KOPT-K1 (cell line): ENCODE results near the gene KANSL1.
"Not testable (repeated sequence)": the region's sequence is repeated elsewhere in the genome, so short reads cannot be mapped to it uniquely, and the experiment has no call there.

Experiments used
- H3K27ac ChIP-seq: fragments of 200-600 bp; sonication (generic); 2 replicates; pipeline ENCODE4 v1.5.1; 2016; ENCODE audit warnings: antibody characterized with exemption, mild to moderate bottlenecking, low read depth, low read length; ENCODE audit not compliant: poor library complexity, severe bottlenecking
- H3K36me3 ChIP-seq: fragments of 200-600 bp; sonication (generic); 2 replicates; pipeline ENCODE4 v1.5.1; 2017; ENCODE audit warnings: antibody characterized with exemption, mild to moderate bottlenecking, low read length, moderate library complexity; ENCODE audit not compliant: insufficient read depth
- H3K9me3 ChIP-seq: fragments of 200-600 bp; sonication (generic); 2 replicates; pipeline ENCODE4 v1.5.1; 2017; ENCODE audit warnings: antibody characterized with exemption, low read length, mild to moderate bottlenecking; ENCODE audit not compliant: insufficient read depth, poor library complexity, severe bottlenecking

Gene KANSL1

DNA sequence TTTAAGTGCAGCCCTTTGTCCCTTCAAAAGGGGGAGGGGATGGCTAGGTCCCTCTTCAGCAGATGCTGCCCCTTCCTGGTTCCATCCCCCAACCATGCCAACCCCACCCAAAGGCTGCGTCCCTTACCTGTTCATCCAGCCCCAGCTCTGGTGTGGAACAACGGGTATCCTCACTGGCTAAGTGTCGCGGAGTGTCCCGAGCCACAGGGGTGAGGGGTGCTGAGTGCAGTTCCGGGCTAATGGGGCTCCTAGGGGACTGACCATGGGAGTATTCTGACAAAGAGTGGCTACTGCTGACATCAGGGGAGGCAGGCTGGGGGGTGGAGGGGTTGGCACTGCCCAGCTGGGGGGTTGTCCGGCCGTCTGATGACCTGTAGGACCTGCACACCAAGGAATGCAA is 161.3 kb downstream of the KANSL1 start:
- Histone ChIP-seq H3K36me3 (peaks cover 100% of the 10 kb centered on the region), H3K27ac (no peak overlapping the region), H3K9me3 (no peaks in the 10 kb centered on the region)

DNA sequence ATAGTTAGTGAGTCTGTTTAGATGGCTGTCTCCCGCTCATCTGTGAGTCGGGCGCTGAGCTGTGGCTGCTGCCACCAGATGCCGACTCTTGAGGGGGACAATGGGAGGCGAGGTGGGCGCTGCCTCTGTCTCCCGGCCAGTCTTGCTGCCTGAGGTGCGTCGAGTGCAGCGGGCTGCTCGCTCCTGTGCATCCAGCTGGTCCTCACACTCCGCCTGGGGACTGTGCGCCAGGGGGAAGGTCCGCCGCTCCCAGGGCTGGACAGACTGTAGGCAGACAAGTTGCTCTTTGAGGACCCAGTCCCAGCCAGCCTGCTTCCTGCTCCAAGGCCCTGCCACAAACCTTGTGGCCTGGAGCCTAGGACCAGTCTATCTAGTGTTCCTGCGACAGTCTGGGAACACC is 161.8 kb downstream of the KANSL1 start:
- H3K9me3 ChIP-seq = no peaks in the 10 kb centered on the region
- H3K36me3 ChIP-seq = peaks cover 100% of the 10 kb centered on the region
- no peak overlapping the region for H3K27ac ChIP-seq

DNA sequence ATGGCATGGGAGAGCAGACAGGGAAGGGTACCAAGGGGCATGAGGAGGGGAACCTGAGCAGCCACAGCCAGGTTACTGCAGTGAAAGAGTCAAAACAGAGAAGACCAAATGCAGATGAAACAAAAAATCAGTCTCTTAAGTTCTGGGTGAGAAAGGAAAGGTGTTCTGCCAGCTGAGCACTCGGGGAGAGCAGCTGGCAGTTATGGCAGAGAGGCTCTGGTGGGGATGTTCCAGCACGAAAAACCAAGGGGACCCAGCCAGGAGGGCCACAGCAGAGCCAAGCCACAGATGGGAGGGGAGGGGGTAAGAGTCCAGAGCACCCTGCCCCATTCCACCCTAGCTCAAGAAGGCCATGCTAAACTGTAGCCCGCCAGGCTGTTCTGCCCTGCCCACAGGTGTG is 162.5 kb downstream of the KANSL1 start:
- Histone ChIP-seq H3K36me3 (peaks cover 100% of the 10 kb centered on the region), H3K9me3 (no peaks in the 10 kb centered on the region)

DNA sequence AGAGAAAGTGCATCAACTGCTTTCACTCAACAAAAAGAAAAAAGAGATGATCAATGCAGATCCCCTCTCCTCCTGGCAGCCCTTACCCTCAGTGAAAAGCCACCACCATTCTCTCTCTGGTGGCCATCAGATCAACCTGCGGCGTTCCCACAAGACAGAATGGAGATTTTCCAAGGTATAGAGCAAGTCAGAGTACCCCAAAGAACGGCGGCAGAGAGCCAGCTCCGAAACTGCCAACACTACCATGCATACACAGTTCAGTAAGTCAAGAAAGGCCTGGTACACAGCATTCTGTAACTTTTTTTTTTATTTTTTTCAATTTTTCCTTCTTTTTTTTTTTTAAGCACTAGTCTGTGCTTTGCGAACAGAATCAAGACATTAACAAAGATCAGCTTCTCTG is 163.6 kb downstream of the KANSL1 start:
- Histone ChIP-seq H3K36me3 (peaks cover 97% of the 10 kb centered on the region), H3K27ac (no peak overlapping the region), H3K9me3 (no peaks in the 10 kb centered on the region)

More for the DNA sequence above, 162.5 kb downstream of the KANSL1 start:
- no peak overlapping the region for H3K27ac ChIP-seq

DNA sequence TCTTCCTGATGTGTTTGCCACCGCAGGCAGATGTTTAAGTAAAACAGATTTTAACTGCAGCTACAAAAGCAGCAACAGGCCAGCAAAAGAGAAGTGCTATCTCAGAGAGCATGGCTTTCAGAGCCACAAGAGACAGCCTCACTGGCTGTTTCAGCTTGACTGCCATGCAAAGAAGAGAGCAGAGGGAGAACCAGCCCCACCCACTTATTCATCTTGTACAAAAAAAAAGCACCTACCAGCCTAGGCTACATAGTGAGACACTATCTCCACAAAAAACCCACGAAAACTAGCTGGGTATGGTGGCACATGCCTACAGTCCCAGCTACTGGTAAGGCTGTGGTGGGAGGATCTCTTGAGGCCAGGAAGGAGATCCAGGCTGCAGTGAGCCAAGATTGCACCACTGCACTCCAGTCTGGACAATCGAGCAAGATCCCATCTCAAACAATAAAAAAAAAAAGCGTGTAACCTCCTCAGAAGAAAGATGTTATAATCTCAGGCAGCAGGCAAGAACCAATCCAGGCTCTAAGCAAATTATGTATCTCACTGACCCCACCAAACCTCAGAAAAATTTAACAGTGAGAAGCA is 164.2 kb downstream of the KANSL1 start:
- no peaks in the 10 kb centered on the region for H3K9me3 ChIP-seq
- H3K36me3 ChIP-seq = peaks cover 91% of the 10 kb centered on the region
- H3K27ac ChIP-seq = no peak overlapping the region

DNA sequence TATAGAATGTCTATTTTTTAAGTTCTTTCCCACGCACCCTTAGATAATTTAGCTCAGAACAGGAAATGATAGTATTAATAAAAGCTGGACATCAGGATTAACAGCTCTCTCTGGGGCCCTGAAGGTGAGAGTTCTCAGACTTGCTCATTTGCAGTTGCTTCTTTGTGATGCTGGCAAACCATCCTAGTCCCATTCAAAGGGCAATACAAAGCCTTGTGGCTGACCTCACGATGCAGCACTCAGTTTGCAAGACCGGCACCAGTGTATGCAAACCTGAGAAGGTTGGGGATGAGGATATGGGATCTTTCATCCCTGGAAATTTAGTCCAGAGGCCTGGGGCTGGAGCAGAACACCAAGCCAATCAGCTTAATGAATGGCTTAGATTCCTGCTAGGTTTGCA is 164.9 kb downstream of the KANSL1 start:
- H3K27ac ChIP-seq = no peak overlapping the region
- peaks cover 91% of the 10 kb centered on the region for H3K36me3 ChIP-seq
- no peaks in the 10 kb centered on the region for H3K9me3 ChIP-seq

DNA sequence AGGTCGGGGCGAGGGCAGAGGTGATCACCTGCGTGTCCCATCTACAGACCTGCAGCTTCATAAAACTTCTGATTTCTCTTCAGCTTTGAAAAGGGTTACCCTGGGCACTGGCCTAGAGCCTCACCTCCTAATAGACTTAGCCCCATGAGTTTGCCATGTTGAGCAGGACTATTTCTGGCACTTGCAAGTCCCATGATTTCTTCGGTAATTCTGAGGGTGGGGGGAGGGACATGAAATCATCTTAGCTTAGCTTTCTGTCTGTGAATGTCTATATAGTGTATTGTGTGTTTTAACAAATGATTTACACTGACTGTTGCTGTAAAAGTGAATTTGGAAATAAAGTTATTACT is 165.3 kb downstream of the KANSL1 start:
- no peak overlapping the region for H3K27ac ChIP-seq
- H3K36me3 ChIP-seq = peaks cover 90% of the 10 kb centered on the region

DNA sequence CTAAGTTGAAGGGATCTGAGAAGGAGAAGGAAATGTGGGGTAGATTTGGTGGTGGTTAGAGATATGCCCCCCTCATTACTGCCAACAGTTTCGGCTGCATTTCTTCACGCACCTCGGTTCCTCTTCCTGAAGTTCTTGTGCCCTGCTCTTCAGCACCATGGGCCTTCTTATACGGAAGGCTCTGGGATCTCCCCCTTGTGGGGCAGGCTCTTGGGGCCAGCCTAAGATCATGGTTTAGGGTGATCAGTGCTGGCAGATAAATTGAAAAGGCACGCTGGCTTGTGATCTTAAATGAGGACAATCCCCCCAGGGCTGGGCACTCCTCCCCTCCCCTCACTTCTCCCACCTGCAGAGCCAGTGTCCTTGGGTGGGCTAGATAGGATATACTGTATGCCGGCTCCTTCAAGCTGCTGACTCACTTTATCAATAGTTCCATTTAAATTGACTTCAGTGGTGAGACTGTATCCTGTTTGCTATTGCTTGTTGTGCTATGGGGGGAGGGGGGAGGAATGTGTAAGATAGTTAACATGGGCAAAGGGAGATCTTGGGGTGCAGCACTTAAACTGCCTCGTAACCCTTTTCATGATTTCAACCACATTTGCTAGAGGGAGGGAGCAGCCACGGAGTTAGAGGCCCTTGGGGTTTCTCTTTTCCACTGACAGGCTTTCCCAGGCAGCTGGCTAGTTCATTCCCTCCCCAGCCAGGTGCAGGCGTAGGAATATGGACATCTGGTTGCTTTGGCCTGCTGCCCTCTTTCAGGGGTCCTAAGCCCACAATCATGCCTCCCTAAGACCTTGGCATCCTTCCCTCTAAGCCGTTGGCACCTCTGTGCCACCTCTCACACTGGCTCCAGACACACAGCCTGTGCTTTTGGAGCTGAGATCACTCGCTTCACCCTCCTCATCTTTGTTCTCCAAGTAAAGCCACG is 165.9 kb downstream of the KANSL1 start:
- H3K9me3 ChIP-seq = no peaks in the 10 kb centered on the region
- no peak overlapping the region for H3K27ac ChIP-seq
- H3K36me3 ChIP-seq = peaks cover 84% of the 10 kb centered on the region

More for the DNA sequence above, 165.3 kb downstream of the KANSL1 start:
- H3K9me3 ChIP-seq = no peaks in the 10 kb centered on the region

DNA sequence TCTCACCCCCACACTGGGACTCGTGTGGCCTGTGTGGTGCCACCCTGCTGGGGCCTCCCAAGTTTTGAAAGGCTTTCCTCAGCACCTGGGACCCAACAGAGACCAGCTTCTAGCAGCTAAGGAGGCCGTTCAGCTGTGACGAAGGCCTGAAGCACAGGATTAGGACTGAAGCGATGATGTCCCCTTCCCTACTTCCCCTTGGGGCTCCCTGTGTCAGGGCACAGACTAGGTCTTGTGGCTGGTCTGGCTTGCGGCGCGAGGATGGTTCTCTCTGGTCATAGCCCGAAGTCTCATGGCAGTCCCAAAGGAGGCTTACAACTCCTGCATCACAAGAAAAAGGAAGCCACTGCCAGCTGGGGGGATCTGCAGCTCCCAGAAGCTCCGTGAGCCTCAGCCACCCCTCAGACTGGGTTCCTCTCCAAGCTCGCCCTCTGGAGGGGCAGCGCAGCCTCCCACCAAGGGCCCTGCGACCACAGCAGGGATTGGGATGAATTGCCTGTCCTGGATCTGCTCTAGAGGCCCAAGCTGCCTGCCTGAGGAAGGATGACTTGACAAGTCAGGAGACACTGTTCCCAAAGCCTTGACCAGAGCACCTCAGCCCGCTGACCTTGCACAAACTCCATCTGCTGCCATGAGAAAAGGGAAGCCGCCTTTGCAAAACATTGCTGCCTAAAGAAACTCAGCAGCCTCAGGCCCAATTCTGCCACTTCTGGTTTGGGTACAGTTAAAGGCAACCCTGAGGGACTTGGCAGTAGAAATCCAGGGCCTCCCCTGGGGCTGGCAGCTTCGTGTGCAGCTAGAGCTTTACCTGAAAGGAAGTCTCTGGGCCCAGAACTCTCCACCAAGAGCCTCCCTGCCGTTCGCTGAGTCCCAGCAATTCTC is 166.8 kb downstream of the KANSL1 start:
- H3K36me3 ChIP-seq = peaks cover 81% of the 10 kb centered on the region
- no peaks in the 10 kb centered on the region for H3K9me3 ChIP-seq
- no peak overlapping the region for H3K27ac ChIP-seq

DNA sequence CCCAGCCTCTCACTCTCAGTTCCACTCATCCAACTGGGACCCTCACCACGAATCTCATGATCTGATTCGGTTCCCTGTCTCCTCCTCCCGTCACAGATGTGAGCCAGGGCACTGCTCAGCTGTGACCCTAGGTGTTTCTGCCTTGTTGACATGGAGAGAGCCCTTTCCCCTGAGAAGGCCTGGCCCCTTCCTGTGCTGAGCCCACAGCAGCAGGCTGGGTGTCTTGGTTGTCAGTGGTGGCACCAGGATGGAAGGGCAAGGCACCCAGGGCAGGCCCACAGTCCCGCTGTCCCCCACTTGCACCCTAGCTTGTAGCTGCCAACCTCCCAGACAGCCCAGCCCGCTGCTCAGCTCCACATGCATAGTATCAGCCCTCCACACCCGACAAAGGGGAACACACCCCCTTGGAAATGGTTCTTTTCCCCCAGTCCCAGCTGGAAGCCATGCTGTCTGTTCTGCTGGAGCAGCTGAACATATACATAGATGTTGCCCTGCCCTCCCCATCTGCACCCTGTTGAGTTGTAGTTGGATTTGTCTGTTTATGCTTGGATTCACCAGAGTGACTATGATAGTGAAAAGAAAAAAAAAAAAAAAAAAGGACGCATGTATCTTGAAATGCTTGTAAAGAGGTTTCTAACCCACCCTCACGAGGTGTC is 167.6 kb downstream of the KANSL1 start:
- Histone ChIP-seq H3K9me3 (no peaks in the 10 kb centered on the region), H3K27ac (no peak overlapping the region), H3K36me3 (peaks cover 75% of the 10 kb centered on the region)

DNA sequence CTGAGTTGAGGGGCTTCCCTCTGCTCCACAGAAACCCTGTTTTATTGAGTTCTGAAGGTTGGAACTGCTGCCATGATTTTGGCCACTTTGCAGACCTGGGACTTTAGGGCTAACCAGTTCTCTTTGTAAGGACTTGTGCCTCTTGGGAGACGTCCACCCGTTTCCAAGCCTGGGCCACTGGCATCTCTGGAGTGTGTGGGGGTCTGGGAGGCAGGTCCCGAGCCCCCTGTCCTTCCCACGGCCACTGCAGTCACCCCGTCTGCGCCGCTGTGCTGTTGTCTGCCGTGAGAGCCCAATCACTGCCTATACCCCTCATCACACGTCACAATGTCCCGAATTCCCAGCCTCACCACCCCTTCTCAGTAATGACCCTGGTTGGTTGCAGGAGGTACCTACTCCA is 168.2 kb downstream of the KANSL1 start:
- no peak overlapping the region for H3K27ac ChIP-seq
- peaks cover 69% of the 10 kb centered on the region for H3K36me3 ChIP-seq
- H3K9me3 ChIP-seq = no peaks in the 10 kb centered on the region

DNA sequence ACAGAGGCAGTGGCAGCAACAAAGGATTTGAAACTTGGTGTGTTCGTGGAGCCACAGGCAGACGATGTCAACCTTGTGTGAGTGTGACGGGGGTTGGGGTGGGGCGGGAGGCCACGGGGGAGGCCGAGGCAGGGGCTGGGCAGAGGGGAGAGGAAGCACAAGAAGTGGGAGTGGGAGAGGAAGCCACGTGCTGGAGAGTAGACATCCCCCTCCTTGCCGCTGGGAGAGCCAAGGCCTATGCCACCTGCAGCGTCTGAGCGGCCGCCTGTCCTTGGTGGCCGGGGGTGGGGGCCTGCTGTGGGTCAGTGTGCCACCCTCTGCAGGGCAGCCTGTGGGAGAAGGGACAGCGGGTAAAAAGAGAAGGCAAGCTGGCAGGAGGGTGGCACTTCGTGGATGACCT is 168.6 kb downstream of the KANSL1 start:
- Histone ChIP-seq H3K27ac (no peak overlapping the region), H3K36me3 (peaks cover 65% of the 10 kb centered on the region), H3K9me3 (no peaks in the 10 kb centered on the region)

DNA sequence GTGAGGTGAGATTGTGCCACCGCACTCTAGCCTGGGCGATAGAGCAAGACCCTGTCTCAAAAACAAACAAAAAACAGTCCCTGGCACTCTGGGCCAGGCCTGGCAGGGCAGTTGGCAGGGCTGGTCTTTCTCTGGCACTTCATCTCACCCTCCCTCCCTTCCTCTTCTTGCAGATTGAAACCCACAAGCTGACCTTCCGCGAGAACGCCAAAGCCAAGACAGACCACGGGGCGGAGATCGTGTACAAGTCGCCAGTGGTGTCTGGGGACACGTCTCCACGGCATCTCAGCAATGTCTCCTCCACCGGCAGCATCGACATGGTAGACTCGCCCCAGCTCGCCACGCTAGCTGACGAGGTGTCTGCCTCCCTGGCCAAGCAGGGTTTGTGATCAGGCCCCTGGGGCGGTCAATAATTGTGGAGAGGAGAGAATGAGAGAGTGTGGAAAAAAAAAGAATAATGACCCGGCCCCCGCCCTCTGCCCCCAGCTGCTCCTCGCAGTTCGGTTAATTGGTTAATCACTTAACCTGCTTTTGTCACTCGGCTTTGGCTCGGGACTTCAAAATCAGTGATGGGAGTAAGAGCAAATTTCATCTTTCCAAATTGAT is 169.3 kb downstream of the KANSL1 start:
- Histone ChIP-seq H3K27ac (no peak overlapping the region), H3K9me3 (no peaks in the 10 kb centered on the region), H3K36me3 (peaks cover 58% of the 10 kb centered on the region)

DNA sequence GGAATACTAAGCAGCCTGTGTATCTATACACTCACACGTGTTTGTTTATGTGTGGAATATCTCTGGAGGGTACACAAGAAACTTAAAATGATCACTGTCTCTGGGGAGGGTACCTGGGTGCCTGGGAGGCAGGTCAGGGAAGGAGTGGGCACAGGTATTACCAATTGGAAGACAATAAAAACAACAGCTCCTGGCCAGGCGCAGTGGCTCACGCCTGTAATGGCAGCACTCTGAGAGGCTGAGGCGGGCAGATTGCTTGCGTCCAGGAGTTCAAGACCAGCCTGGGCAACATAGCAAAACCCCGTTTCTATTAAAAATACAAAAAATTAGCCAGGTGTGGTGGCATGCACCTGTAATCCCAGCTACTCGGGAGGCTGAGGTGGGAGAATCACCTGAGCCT is 169.9 kb downstream of the KANSL1 start:
- H3K27ac ChIP-seq = not testable (repeated sequence)
- peaks cover 52% of the 10 kb centered on the region for H3K36me3 ChIP-seq

More for the DNA sequence above, 169.9 kb downstream of the KANSL1 start:
- not testable (repeated sequence) for H3K9me3 ChIP-seq
